HEK293 (cell line): ENCODE results near the gene HDLBP.

Experiments used
- CTCF ChIA-PET: fragments of 350-600 bp; formaldehyde crosslinking; extraction: SDS; loops from one replicate; lab custom pipeline; 2021; ENCODE audit warnings: antibody characterized with exemption; lab: Yijun Ruan, JAX
- POLR2A ChIA-PET: fragments of 300-600 bp; formaldehyde crosslinking; extraction: SDS; loops from one replicate; lab custom pipeline; 2020; ENCODE audit warnings: antibody characterized with exemption, inconsistent platforms; lab: Yijun Ruan, JAX
- H3K27ac ChIP-seq: fragments of 200-500 bp; sonication (Bioruptor generic); 2 replicates; pipeline ENCODE4 v1.5.1; 2014; ENCODE audit warnings: low read depth, low read length, control low read depth, inconsistent platforms; ENCODE audit errors: extremely low read depth
- H3K36me3 ChIP-seq, 2 experiments: fragments of 200-500 bp in 1 of 2; sonication (Bioruptor generic) in 1 of 2; 1 replicate in 1 of 2; 2 replicates in 1 of 2; pipeline ENCODE4 v1.5.1; 2014 to 2017; ENCODE audit warnings: inconsistent platforms in 2 of 2, low read length in 2 of 2; ENCODE audit not compliant: control insufficient read depth in 2 of 2, insufficient read depth in 1 of 2
- H3K4me1 ChIP-seq: fragments of 200-500 bp; sonication (Bioruptor generic); 2 replicates; pipeline ENCODE4 v1.5.1; 2014; ENCODE audit warnings: mild to moderate bottlenecking, low read length, inconsistent platforms; ENCODE audit not compliant: control insufficient read depth, insufficient read depth
- H3K4me3 ChIP-seq: 2 replicates; pipeline ENCODE4 v1.5.1; 2011; ENCODE audit warnings: low read depth, mild to moderate bottlenecking, control low read depth, low read length, moderate library complexity
- H3K9me3 ChIP-seq: fragments of 200-500 bp; sonication (Bioruptor generic); 2 replicates; pipeline ENCODE4 v1.5.1; 2014; ENCODE audit warnings: low read depth, low read length, inconsistent platforms; ENCODE audit not compliant: control insufficient read depth, insufficient read depth
- MZF1 ChIP-seq: fragments of 450-650 bp; formaldehyde crosslinking; IDR thresholded peaks from 2 replicates; pipeline ENCODE4 v1.5.1; 2017; ENCODE audit warnings: missing biosample characterization, missing genetic modification characterization, borderline replicate concordance
- PRDM1 ChIP-seq: fragments of 450-650 bp; formaldehyde crosslinking; IDR thresholded peaks from 2 replicates; pipeline ENCODE4; 2016; ENCODE audit warnings: missing biosample characterization, missing genetic modification characterization
- PRDM10 ChIP-seq: fragments of 450-650 bp; formaldehyde crosslinking; IDR thresholded peaks from 2 replicates; pipeline ENCODE4 v1.5.1; 2016; ENCODE audit warnings: missing biosample characterization, missing genetic modification characterization
- RBAK ChIP-seq: fragments of 450-650 bp; formaldehyde crosslinking; IDR thresholded peaks from 2 replicates; pipeline ENCODE4 v1.5.1; 2016; ENCODE audit warnings: missing biosample characterization, missing genetic modification characterization
- SCRT2 ChIP-seq: fragments of 450-650 bp; formaldehyde crosslinking; IDR thresholded peaks from 2 replicates; pipeline ENCODE4 v1.5.1; 2016; ENCODE audit warnings: missing biosample characterization, missing genetic modification characterization
- YY2 ChIP-seq: fragments of 450-650 bp; formaldehyde crosslinking; IDR thresholded peaks from 2 replicates; pipeline ENCODE4 v1.5.1; 2016; ENCODE audit warnings: missing biosample characterization, missing genetic modification characterization
- ZNF140 ChIP-seq: fragments of 450-650 bp; formaldehyde crosslinking; IDR thresholded peaks from 2 replicates; pipeline ENCODE4 v1.5.1; 2016; ENCODE audit warnings: missing biosample characterization, missing genetic modification characterization
- ZNF157 ChIP-seq: fragments of 450-650 bp; formaldehyde crosslinking; IDR thresholded peaks from 2 replicates; pipeline ENCODE4 v1.5.1; 2016; ENCODE audit warnings: missing biosample characterization, missing genetic modification characterization
- ZNF341 ChIP-seq: fragments of 450-650 bp; formaldehyde crosslinking; IDR thresholded peaks from 2 replicates; pipeline ENCODE4; 2016; ENCODE audit warnings: low read depth, missing biosample characterization, missing genetic modification characterization
- ZNF354C ChIP-seq: fragments of 450-650 bp; formaldehyde crosslinking; IDR thresholded peaks from 2 replicates; pipeline ENCODE4 v1.5.1; 2016; ENCODE audit warnings: missing biosample characterization, missing genetic modification characterization, low read depth, borderline replicate concordance
- ZNF416 ChIP-seq: fragments of 450-650 bp; formaldehyde crosslinking; IDR thresholded peaks from 2 replicates; pipeline ENCODE4 v1.5.1; 2016; ENCODE audit warnings: missing biosample characterization, missing genetic modification characterization
- ZNF514 ChIP-seq: fragments of 450-650 bp; formaldehyde crosslinking; IDR thresholded peaks from 2 replicates; pipeline ENCODE4 v1.5.1; 2016; ENCODE audit warnings: missing biosample characterization, missing genetic modification characterization
- ZNF521 ChIP-seq: fragments of 450-650 bp; formaldehyde crosslinking; IDR thresholded peaks from 2 replicates; pipeline ENCODE4 v1.5.1; 2017; ENCODE audit warnings: missing biosample characterization, mild to moderate bottlenecking, missing genetic modification characterization
- ZNF558 ChIP-seq: fragments of 450-650 bp; formaldehyde crosslinking; IDR thresholded peaks from 2 replicates; pipeline ENCODE4 v1.5.1; 2016; ENCODE audit warnings: missing biosample characterization, missing genetic modification characterization
- ZNF596 ChIP-seq: fragments of 450-650 bp; IDR thresholded peaks from 2 replicates; pipeline ENCODE4 v1.5.0; 2018; ENCODE audit warnings: missing biosample characterization, mild to moderate bottlenecking, missing genetic modification characterization, moderate library complexity
- ZNF645 ChIP-seq: fragments of 450-650 bp; formaldehyde crosslinking; IDR thresholded peaks from 2 replicates; pipeline ENCODE4; 2016; ENCODE audit warnings: missing biosample characterization, missing genetic modification characterization
- ZNF670 ChIP-seq: fragments of 450-650 bp; formaldehyde crosslinking; IDR thresholded peaks from 2 replicates; pipeline ENCODE4 v1.5.1; 2016; ENCODE audit warnings: missing biosample characterization, missing genetic modification characterization, low read depth
- ZNF76 ChIP-seq: fragments of 450-650 bp; formaldehyde crosslinking; IDR thresholded peaks from 2 replicates; pipeline ENCODE4; 2016; ENCODE audit warnings: low read depth, missing biosample characterization, missing genetic modification characterization, borderline replicate concordance
- ZNF837 ChIP-seq: fragments of 450-650 bp; formaldehyde crosslinking; IDR thresholded peaks from 2 replicates; pipeline ENCODE4 v1.5.1; 2016; ENCODE audit warnings: missing biosample characterization, missing genetic modification characterization
- ZSCAN23 ChIP-seq: fragments of 450-650 bp; formaldehyde crosslinking; IDR thresholded peaks from 2 replicates; pipeline ENCODE4 v1.5.1; 2016; ENCODE audit warnings: missing biosample characterization, missing genetic modification characterization
- TF ChIP-seq, protein P1 (sequence below): fragments of 450-650 bp; formaldehyde crosslinking; IDR thresholded peaks from 2 replicates; pipeline ENCODE4 v1.5.1; 2016; ENCODE audit warnings: missing biosample characterization, missing genetic modification characterization
- TF ChIP-seq, protein P2 (sequence below): fragments of 450-650 bp; formaldehyde crosslinking; IDR thresholded peaks from 2 replicates; pipeline ENCODE4 v1.5.1; 2016; ENCODE audit warnings: missing biosample characterization, missing genetic modification characterization

HDLBP gene

GRCh38 chr2:241271706-241272302, 43.7 kb downstream of the HDLBP start (continued):
- TF ChIP-seq PRDM10 (tag by site-specific recombination), result peak; percentile 42; the same call in 1 of the 2 replicates
- TF ChIP-seq ZNF76 (tag by site-specific recombination), result no peak
- no peak for TF ChIP-seq ZNF354C (tag by site-specific recombination)
- TF ChIP-seq ZNF416 (tag by site-specific recombination), result no peak
- TF ChIP-seq, protein P1, sequence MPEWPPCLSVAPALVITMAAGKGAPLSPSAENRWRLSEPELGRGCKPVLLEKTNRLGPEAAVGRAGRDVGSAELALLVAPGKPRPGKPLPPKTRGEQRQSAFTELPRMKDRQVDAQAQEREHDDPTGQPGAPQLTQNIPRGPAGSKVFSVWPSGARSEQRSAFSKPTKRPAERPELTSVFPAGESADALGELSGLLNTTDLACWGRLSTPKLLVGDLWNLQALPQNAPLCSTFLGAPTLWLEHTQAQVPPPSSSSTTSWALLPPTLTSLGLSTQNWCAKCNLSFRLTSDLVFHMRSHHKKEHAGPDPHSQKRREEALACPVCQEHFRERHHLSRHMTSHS (tag by site-specific recombination), result no peak
- TF ChIP-seq PRDM1, result no peak
- TF ChIP-seq YY2 (tag by site-specific recombination), result no peak
- TF ChIP-seq ZNF645 (tag by site-specific recombination), result no peak
- TF ChIP-seq ZNF140 (tag by site-specific recombination), result no peak
- TF ChIP-seq ZNF670 (tag by site-specific recombination), result no peak
- no peak for TF ChIP-seq ZNF837 (tag by site-specific recombination)
- TF ChIP-seq ZNF521 (tag by site-specific recombination), result no peak
- TF ChIP-seq ZNF514 (tag by site-specific recombination), result no peak
- TF ChIP-seq ZNF341 (tag by site-specific recombination), result 0 out of 2 replicates have a peak, but pooled peaks have one; percentile 24

DNA sequence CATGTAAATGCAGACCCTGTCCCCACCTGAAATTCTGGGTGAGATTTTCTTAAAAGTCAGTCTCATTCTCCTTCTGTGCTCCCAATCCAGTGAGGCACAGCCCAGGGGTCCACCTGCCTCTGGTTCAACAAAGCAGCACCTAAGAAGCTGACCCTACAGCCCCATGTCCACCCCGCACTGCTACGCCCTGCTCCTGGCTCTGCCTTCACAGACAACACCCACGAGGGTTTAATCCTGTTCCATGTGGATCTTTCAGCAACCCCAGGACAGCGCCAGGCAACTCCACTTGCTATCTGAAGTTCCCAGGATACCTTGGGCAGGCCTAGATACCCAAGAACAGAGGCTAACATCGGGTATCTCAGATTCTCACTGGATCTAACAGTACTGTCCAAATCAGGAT, 44.9 kb downstream of the HDLBP start:
- Histone ChIP-seq H3K9me3 (no peaks in the 10 kb centered on the region), H3K27ac (no peak overlapping the region), H3K4me1 (peaks cover 6% of the 10 kb centered on the region), H3K4me3 (no peak overlapping the region), H3K36me3 (peaks cover 13 to 46% of the 10 kb centered on the region in 2 experiments; a peak in 2 of 3 replicates)
- ChIA-PET POLR2A (no interaction called here), CTCF (no interaction called here)
- TF ChIP-seq ZNF558, result no peak
- TF ChIP-seq ZNF157 (tag by site-specific recombination), result no peak
- no peak for TF ChIP-seq RBAK
- no peak for TF ChIP-seq PRDM1
- no peak for TF ChIP-seq SCRT2 (tag by site-specific recombination)
- no peak for TF ChIP-seq ZNF596 (tag by site-specific recombination)
- TF ChIP-seq MZF1 (tag by site-specific recombination), result no peak
- no peak for TF ChIP-seq ZSCAN23
- TF ChIP-seq, protein P2, sequence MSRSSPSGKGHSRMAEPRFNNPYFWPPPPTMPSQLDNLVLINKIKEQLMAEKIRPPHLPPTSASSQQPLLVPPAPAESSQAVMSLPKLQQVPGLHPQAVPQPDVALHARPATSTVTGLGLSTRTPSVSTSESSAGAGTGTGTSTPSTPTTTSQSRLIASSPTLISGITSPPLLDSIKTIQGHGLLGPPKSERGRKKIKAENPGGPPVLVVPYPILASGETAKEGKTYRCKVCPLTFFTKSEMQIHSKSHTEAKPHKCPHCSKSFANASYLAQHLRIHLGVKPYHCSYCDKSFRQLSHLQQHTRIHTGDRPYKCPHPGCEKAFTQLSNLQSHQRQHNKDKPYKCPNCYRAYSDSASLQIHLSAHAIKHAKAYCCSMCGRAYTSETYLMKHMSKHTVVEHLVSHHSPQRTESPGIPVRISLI (tag by site-specific recombination), result no peak
